Mesodermal cell (in vitro differentiated cells): ENCODE data around the gene LRRFIP1.

Experiments used
- H3K27ac ChIP-seq: 2 replicates; pipeline ENCODE4 v1.7.0; 2013; ENCODE audit warnings: mild to moderate bottlenecking, low read depth, low read length, moderate library complexity; ENCODE audit not compliant: severe bottlenecking
- H3K36me3 ChIP-seq: 2 replicates; pipeline ENCODE4 v1.7.1; 2013; ENCODE audit warnings: mild to moderate bottlenecking, low read length, moderate library complexity; ENCODE audit not compliant: control insufficient read depth, insufficient read depth
- H3K4me1 ChIP-seq: one replicate; pipeline ENCODE4 v1.7.1; 2013; ENCODE audit warnings: mild to moderate bottlenecking, low read length; ENCODE audit not compliant: insufficient read depth, control insufficient read depth, poor library complexity, severe bottlenecking
- H3K4me3 ChIP-seq: 2 replicates; pipeline ENCODE4 v1.7.0; 2013; ENCODE audit warnings: low read length, control low read depth, mild to moderate bottlenecking; ENCODE audit not compliant: insufficient read depth, poor library complexity, severe bottlenecking; ENCODE audit errors: extremely low read depth
- H3K9me3 ChIP-seq: 2 replicates; pipeline ENCODE4 v1.7.1; 2013; ENCODE audit warnings: mild to moderate bottlenecking, low read length, moderate library complexity; ENCODE audit not compliant: control insufficient read depth
- WGBS, 2 experiments: methylation state at CpG; one replicate each; pipeline ENCODE4 v1.1.5; 2013; ENCODE audit warnings: missing lambda C conversion rate in 2 of 2; ENCODE audit not compliant: insufficient coverage in 2 of 2; 5-methylcytosine and 5-hydroxymethylcytosine counted together

LRRFIP1 gene

GRCh38 chr2:237644381-237644703 is 17.0 kb downstream of the LRRFIP1 start:
- Histone ChIP-seq H3K27ac (no peak overlapping the region), H3K9me3 (no peaks in the 10 kb centered on the region), H3K4me3 (no peak overlapping the region), H3K4me1 (no peaks in the 10 kb centered on the region), H3K36me3 (peaks cover 48% of the 10 kb centered on the region)
- 100% methylated on average over 2 to 3 of the region's 5 CpGs for WGBS, 2 experiments

GRCh38 chr2:237645261-237645660 is 17.9 kb downstream of the LRRFIP1 start:
- Histone ChIP-seq H3K4me3 (no peak overlapping the region), H3K27ac (no peak overlapping the region), H3K9me3 (no peaks in the 10 kb centered on the region), H3K4me1 (no peaks in the 10 kb centered on the region), H3K36me3 (peaks cover 51% of the 10 kb centered on the region)
- 94 to 100% methylated on average over 3 to 4 of the region's 8 CpGs for WGBS, 2 experiments

GRCh38 chr2:237647176-237648015 is 20.0 kb downstream of the LRRFIP1 start:
- WGBS, 2 experiments = 88 to 97% methylated on average over 11 to 16 of the region's 20 CpGs
- H3K9me3 ChIP-seq = peaks cover 9% of the 10 kb centered on the region
- no peak overlapping the region for H3K4me3 ChIP-seq
- no peaks in the 10 kb centered on the region for H3K4me1 ChIP-seq
- no peak overlapping the region for H3K27ac ChIP-seq
- H3K36me3 ChIP-seq = peaks cover 48% of the 10 kb centered on the region

GRCh38 chr2:237648016-237648381 is 20.6 kb downstream of the LRRFIP1 start:
- peaks cover 45% of the 10 kb centered on the region for H3K36me3 ChIP-seq
- H3K27ac ChIP-seq = no peak overlapping the region
- H3K9me3 ChIP-seq = peaks cover 9% of the 10 kb centered on the region
- WGBS, 2 experiments = 84 to 95% methylated on average over 5 to 6 of the region's 9 CpGs
- H3K4me3 ChIP-seq = no peak overlapping the region
- H3K4me1 ChIP-seq = no peaks in the 10 kb centered on the region

- Histone ChIP-seq H3K36me3 (peaks cover 41% of the 10 kb centered on the region), H3K4me1 (no peaks in the 10 kb centered on the region), H3K9me3 (peaks cover 9% of the 10 kb centered on the region), H3K27ac (no peak overlapping the region), H3K4me3 (no peak overlapping the region)
- WGBS, 2 experiments = 91 to 95% methylated on average over 16 to 17 of the region's 17 CpGs
Observed at GRCh38 chr2:237649541-237650454, 22.4 kb downstream of the LRRFIP1 start.

GRCh38 chr2:237650455-237650850 is 23.1 kb downstream of the LRRFIP1 start:
- 97 to 99% methylated on average over 4 to 7 of the region's 7 CpGs for WGBS, 2 experiments

GRCh38 chr2:237651761-237652160 is 24.4 kb downstream of the LRRFIP1 start:
- no peak overlapping the region for H3K27ac ChIP-seq
- H3K9me3 ChIP-seq = peaks cover 10% of the 10 kb centered on the region
- peaks cover 25% of the 10 kb centered on the region for H3K36me3 ChIP-seq
- H3K4me3 ChIP-seq = no peak overlapping the region
- 100% methylated on average over 6 to 7 of the region's 10 CpGs for WGBS, 2 experiments
- no peaks in the 10 kb centered on the region for H3K4me1 ChIP-seq

More at GRCh38 chr2:237650455-237650850, 23.1 kb downstream of the LRRFIP1 start:
- H3K4me1 ChIP-seq = no peaks in the 10 kb centered on the region
- no peak overlapping the region for H3K27ac ChIP-seq
- H3K36me3 ChIP-seq = peaks cover 34% of the 10 kb centered on the region
- H3K4me3 ChIP-seq = no peak overlapping the region
- H3K9me3 ChIP-seq = peaks cover 9% of the 10 kb centered on the region

GRCh38 chr2:237652181-237652580 is 24.8 kb downstream of the LRRFIP1 start:
- WGBS, 2 experiments = 92 to 100% methylated on average over 2 to 3 of the region's 3 CpGs
- Histone ChIP-seq H3K9me3 (peaks cover 14% of the 10 kb centered on the region), H3K4me1 (no peaks in the 10 kb centered on the region), H3K4me3 (no peak overlapping the region), H3K27ac (no peak overlapping the region), H3K36me3 (peaks cover 25% of the 10 kb centered on the region)

- Histone ChIP-seq H3K27ac (no peak overlapping the region), H3K36me3 (peaks cover 27% of the 10 kb centered on the region), H3K9me3 (peaks cover 16% of the 10 kb centered on the region), H3K4me1 (no peaks in the 10 kb centered on the region), H3K4me3 (no peak overlapping the region)
- WGBS, 2 experiments = 100% methylated on average over 1 of the region's 2 CpGs; no CpG with 5 or more reads in 1 of the 2 experiments
Observed at GRCh38 chr2:237652854-237653253, 25.5 kb downstream of the LRRFIP1 start.

GRCh38 chr2:237653776-237654558 is 26.6 kb downstream of the LRRFIP1 start:
- Histone ChIP-seq H3K4me3 (no peak overlapping the region), H3K36me3 (peaks cover 27% of the 10 kb centered on the region), H3K27ac (no peak overlapping the region), H3K9me3 (peaks cover 16% of the 10 kb centered on the region), H3K4me1 (no peaks in the 10 kb centered on the region)
- 80 to 100% methylated on average over 2 of the region's 5 CpGs for WGBS, 2 experiments
